DMS114 treated with DMSO at 0.1 percent for 48 hours (cell line): ENCODE measurements around the gene AAK1.
"Not testable (repeated sequence)": the region's sequence is repeated elsewhere in the genome, so short reads cannot be mapped to it uniquely, and the experiment has no call there.

Experiments used
- DNase-seq: peaks from one replicate; lab custom pipeline; 2025; ENCODE audit not compliant: unreplicated experiment; lab: John Stamatoyannopoulos, UW

The AAK1 gene

GRCh38 chr2:69660637-69661036 is 17.1 kb upstream of the AAK1 start:
- no peak for DNase-seq

DNA sequence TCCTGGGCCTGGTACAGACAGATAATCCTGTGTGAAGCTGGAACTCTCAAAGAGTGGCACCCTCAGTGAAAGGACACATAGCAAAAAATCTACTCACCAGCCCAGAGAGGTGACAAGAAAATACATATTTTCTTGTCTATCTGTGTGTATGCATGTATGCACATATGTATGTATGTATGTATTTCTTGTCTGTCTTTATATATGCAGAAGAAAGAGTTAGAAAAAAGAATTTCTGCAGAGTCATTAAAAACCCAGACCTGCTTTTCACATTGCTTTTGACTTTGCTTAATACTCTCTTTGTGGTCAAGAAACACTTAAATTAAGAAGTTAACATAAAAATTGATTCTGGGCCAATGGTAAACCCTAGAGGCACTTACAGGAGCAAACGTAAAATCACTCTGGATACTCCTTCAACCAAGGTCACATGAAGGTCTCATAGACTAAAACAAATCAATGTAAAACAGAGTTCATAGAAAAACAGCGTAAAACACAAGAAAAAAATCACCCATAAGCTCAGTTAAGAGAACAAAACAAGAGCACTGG is 16.5 kb upstream of the AAK1 start:
- DNase-seq, result no peak

- no peak for DNase-seq
Measured at GRCh38 chr2:69659349-69659748, 15.8 kb upstream of the AAK1 start.

DNA sequence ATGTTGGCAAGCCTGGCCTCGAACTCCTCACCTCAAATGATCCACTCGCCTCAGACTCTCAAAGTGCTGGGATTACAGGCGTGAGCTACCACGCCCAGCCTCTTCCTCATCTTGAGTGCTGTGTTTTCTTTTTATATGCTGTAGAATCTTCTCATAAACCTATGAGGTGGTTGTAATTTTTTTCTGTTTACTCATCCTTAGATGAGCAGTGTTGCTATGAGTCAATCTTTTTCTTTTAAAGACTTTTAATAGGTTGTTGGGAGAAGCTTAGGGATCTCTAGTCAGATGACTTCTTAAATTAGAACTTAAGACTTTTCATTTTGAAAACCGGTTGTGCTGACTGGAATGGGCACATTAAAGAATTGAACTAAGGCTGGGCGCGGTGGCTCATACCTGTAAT is 8.7 kb upstream of the AAK1 start:
- no peak for DNase-seq

GRCh38 chr2:69647196-69647595 is 3.7 kb upstream of the AAK1 start:
- DNase-seq, result not testable (repeated sequence)

DNA sequence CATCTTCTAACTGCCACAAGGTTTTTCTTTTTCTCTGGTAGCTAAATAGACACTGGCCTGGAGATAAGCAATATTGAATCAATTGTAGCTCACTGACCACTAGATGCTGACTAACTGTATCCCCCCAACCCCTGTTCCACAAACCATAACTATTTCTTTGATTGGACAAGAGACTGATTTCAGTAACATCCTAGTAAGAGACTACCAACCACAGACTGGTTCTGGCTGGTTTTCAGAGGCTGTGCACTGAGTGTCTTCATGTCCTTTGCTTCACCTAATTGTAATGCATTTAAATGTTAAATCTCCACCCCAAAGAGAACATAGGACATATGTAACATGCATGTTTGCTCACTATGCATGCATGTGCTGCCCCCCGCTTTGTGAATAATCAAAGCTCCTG is 3.2 kb upstream of the AAK1 start:
- no peak for DNase-seq

GRCh38 chr2:69645921-69646320 is 2.4 kb upstream of the AAK1 start:
- no peak for DNase-seq

DNA sequence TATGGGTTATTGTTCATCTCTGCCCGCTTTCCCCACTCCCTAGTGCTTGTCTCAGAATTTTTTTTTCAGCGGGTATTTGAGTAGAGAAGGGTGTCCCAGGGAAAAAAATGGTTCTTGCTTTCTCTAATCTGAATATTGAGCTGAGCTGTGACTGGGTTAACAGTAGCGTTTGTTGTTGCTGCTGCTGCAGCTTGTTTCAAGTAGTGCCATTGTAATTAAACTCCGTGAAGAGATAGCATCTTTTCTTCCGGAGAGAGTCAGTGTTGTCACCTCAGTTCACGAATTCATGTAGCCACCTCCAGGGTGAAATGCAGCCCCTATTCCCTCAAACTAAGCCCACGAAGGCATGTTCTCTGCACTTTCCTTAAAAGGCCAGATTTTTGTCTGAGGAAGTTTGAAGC is 1.5 kb upstream of the AAK1 start:
- DNase-seq, result no peak

DNA sequence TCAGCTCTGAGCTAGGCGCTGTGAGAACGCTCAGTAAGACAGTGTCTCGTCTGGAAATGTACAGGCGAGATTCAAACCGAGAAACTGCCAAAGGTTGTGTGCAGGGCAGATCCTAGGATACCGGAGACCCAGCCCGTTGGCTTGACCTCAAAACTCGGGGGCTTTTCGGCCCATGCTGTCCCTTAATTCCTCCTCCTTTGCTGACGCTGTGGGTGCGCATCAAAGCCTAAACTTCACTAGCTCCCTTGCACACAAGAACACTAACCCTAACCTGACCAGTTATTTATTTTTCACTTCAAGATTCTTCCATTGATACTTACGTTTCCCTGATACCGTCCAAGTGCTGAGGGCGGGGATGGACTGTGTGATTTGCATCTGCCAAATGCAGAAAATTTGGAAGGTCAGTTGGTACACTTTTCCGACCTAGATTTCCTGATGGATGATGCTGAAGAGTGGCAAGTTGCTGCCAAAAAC is 1.0 kb upstream of the AAK1 start:
- DNase-seq, result no peak

- no peak for DNase-seq
Measured at GRCh38 chr2:69642709-69643601, 584 bp downstream of the AAK1 start.

GRCh38 chr2:69641887-69642708 is 1.4 kb downstream of the AAK1 start:
- DNase-seq, result no peak

DNA sequence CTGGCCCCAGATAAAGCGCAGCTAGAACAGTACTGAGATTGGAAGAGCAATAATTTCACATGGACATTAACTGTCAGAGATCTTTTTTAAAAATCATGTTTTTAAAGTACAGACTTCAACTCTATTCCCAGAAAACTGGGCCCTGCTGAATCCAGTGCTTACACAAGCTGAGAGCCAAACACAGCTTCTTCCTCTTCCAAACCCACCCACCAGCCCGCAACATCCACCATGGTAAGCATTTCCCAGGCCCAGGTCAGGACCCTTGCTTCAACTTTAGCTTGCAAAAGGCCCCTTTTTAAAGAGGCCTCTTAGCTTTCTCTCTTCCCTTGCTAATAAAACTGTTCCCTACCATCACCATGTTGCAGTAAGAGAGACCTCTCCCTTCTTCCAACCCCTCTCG is 2.1 kb downstream of the AAK1 start:
- DNase-seq, result no peak

DNA sequence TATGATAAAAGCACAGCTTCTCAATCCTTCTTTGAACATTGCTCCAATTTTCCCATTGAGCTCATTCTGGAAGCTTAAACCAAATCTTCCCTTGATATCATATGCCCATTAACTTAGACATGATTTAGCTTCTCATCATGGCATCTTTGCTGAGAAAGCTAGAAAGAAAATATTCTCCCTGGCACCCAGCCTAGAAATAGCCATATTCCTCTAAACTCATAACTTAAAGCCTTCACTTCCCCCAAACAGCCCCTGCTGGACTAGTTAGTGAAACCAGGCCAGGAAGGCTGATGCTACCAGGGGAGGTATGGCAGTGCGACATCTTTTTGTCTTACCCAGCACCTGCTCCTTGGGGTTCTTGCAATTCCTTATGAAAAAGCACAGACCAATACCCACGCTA is 4.3 kb downstream of the AAK1 start:
- DNase-seq, result no peak

DNA sequence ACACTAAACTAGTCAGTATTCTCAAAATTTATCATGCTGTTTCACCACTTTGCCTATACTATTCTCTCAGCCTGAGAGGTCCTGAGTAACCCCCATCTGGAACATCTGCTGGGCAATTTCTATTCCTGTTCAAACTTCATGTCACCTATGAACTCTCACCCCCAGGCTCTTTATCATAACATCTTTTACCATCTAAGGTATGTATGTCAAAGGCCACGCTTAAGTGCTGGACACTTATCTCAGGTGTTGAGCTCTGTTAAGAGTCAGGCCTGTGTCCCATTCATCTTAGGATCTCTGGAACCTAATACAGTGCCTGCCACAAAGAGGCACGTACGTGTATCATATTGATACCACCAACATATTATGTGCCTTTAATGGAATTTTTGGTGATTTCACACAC is 4.9 kb downstream of the AAK1 start:
- no peak for DNase-seq

GRCh38 chr2:69637923-69638322 is 5.6 kb downstream of the AAK1 start:
- no peak for DNase-seq

- DNase-seq, result no peak
Measured at GRCh38 chr2:69636395-69636794, 7.1 kb downstream of the AAK1 start.

- no peak for DNase-seq
Measured at GRCh38 chr2:69635432-69635831, 8.1 kb downstream of the AAK1 start.

DNA sequence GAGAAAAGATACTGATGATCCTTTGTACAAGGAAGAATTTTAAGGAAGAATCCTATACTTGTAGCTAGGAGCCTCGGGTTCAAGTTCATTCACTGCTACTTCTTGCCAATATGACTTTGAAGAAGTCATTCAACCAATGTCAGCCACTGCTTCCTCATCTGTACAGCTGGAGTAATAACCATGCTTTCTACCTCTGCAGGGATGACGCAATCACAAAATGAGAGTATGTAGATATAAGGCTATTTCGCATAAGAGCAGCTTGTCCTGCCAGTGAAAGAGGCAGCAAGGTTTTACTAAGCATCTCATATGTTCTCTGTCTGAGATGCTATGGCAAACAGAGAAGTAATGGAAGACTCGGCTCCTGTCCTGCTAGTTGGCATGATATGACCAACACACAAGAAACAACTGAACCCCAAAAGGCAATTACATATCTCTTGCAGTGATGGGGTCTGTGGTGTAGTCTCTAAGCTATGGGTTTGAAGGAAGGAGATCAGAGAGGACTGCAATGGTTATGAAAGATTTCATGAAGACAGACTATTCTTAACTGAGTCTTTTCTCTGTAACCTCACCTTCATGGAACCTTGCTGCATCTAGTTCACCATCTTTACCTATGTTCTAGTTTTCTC is 9.2 kb downstream of the AAK1 start:
- DNase-seq, result no peak

- DNase-seq, result no peak
Measured at GRCh38 chr2:69631402-69631801, 12.1 kb downstream of the AAK1 start.

- DNase-seq, result no peak
Measured at GRCh38 chr2:69629921-69630608, 13.5 kb downstream of the AAK1 start.
